ENCODE results near the gene PPIB.
"Not testable (repeated sequence)": the region's sequence is repeated elsewhere in the genome, so short reads cannot be mapped to it uniquely, and the experiment has no call there.

PPIB gene

GRCh38 chr15:64138331-64138941 is 24.4 kb downstream of the PPIB start:
- no peak for DNase-seq (ENCODE audit: low spot score)

- DNase-seq (ENCODE audit: low spot score) = no peak
Measured at GRCh38 chr15:64137226-64137833, 25.5 kb downstream of the PPIB start.

GRCh38 chr15:64136347-64136746 is 26.5 kb downstream of the PPIB start:
- DNase-seq (ENCODE audit: low spot score) = no peak

GRCh38 chr15:64134345-64134829 is 28.4 kb downstream of the PPIB start:
- no peak for DNase-seq (ENCODE audit: low spot score)

GRCh38 chr15:64133623-64134344 is 29.0 kb downstream of the PPIB start:
- DNase-seq (ENCODE audit: low spot score) = no peak

- no peak for DNase-seq (ENCODE audit: low spot score)
Measured at GRCh38 chr15:64132217-64132616, 30.6 kb downstream of the PPIB start.

- DNase-seq (ENCODE audit: low spot score) = no peak
Measured at GRCh38 chr15:64131547-64131946, 31.3 kb downstream of the PPIB start.

- DNase-seq (ENCODE audit: low spot score) = no peak
Measured at GRCh38 chr15:64130159-64130558, 32.7 kb downstream of the PPIB start.

- DNase-seq (ENCODE audit: low spot score) = no peak
Measured at GRCh38 chr15:64127521-64128270, 35.1 kb downstream of the PPIB start.

- DNase-seq (ENCODE audit: low spot score) = no peak
Measured at GRCh38 chr15:64125978-64126377, 36.8 kb downstream of the PPIB start.

GRCh38 chr15:64122936-64123351 is 39.9 kb downstream of the PPIB start:
- DNase-seq (ENCODE audit: low spot score) = no peak

- no peak for DNase-seq (ENCODE audit: low spot score)
Measured at GRCh38 chr15:64122444-64122843, 40.4 kb downstream of the PPIB start.

- DNase-seq (ENCODE audit: low spot score) = no peak
Measured at GRCh38 chr15:64121614-64122013, 41.2 kb downstream of the PPIB start.

- DNase-seq (ENCODE audit: low spot score) = not testable (repeated sequence)
Measured at GRCh38 chr15:64120322-64120721, 42.5 kb downstream of the PPIB start.

GRCh38 chr15:64117759-64118487 is 44.9 kb downstream of the PPIB start:
- DNase-seq (ENCODE audit: low spot score) = no peak

GRCh38 chr15:64112904-64113303 is 49.9 kb downstream of the PPIB start:
- DNase-seq (ENCODE audit: low spot score) = no peak

GRCh38 chr15:64112073-64112772 is 50.6 kb downstream of the PPIB start:
- no peak for DNase-seq (ENCODE audit: low spot score)

GRCh38 chr15:64111679-64112050 is 51.2 kb downstream of the PPIB start:
- DNase-seq (ENCODE audit: low spot score) = no peak

GRCh38 chr15:64110950-64111678 is 51.7 kb downstream of the PPIB start:
- DNase-seq (ENCODE audit: low spot score) = no peak

GRCh38 chr15:64110108-64110701 is 52.6 kb downstream of the PPIB start:
- not testable (repeated sequence) for DNase-seq (ENCODE audit: low spot score)
